ENCODE data around the gene CLSTN3. TPM values are rescaled to one million over a fixed set of nuclear protein-coding genes. Genes with fewer than 3 reads are reported as not detected.

Gene CLSTN3
- total RNA-seq, 1 donor from 2014 or later = 132 TPM

- peak; percentile 73 to 93 for DNase-seq (ENCODE audit: low spot score in 2 of 2)
- Histone ChIP-seq H3K4me3 (peak within 1 kb of the TSS; percentile 78 to 86), H3K27me3 (no peaks in the 10 kb centered on the region), H3K27ac (peak within 1 kb of the TSS; percentile 94 to 98), H3K36me3 (peaks cover 0 to 9% of the 10 kb centered on the region in 2 donors), H3K4me1 (peaks cover 0 to 11% of the 10 kb centered on the region in 2 donors), H3K9me3 (no peaks in the 10 kb centered on the region)
- intact Hi-C loops (cut with DNase I) = loop anchor here (10.0 kb wide), 1 partner anchor 125 kb away; the partner anchor contains the start of gene C1S
- TF ChIP-seq CTCF (IDR thresholded peaks at IDR 0.05) = no peak
Observed at GRCh38 chr12:7189398-7190267, 59.5 kb downstream of the CLSTN3 start, which contains the start of gene PEX5. Gene PEX5 (plus strand): TSS chr12:7189686. CDS start chr12:7190378, 692 bp downstream.

GRCh38 chr12:7190268-7191055, 60.3 kb downstream of the CLSTN3 start:
- Histone ChIP-seq H3K9me3 (no peaks in the 10 kb centered on the region), H3K27ac (peak overlapping the region; percentile 94 to 98), H3K4me3 (peak overlapping the region; percentile 78 to 86), H3K27me3 (no peaks in the 10 kb centered on the region), H3K4me1 (peaks cover 0 to 11% of the 10 kb centered on the region in 2 donors), H3K36me3 (peaks cover 0 to 11% of the 10 kb centered on the region in 2 donors)
- intact Hi-C loops (cut with DNase I) = no loop called here
- DNase-seq (ENCODE audit: low spot score in 2 of 2) = peak in 1 of 2 donors; percentile 70
- no peak for TF ChIP-seq CTCF (IDR thresholded peaks at IDR 0.05)

- Histone ChIP-seq H3K4me1 (peaks cover 0 to 6% of the 10 kb centered on the region in 2 donors), H3K27me3 (no peaks in the 10 kb centered on the region), H3K4me3 (no peak overlapping the region), H3K27ac (no peak overlapping the region), H3K36me3 (peaks cover 4 to 15% of the 10 kb centered on the region in 2 donors), H3K9me3 (no peaks in the 10 kb centered on the region)
- DNase-seq (ENCODE audit: low spot score in 2 of 2) = no peak
- intact Hi-C loops (cut with DNase I) = no loop called here
- TF ChIP-seq CTCF (IDR thresholded peaks at IDR 0.05) = no peak
Observed at GRCh38 chr12:7193674-7194073, 63.5 kb downstream of the CLSTN3 start.

- DNase-seq (ENCODE audit: low spot score in 2 of 2) = no peak
- Histone ChIP-seq H3K27ac (no peak overlapping the region), H3K9me3 (no peaks in the 10 kb centered on the region), H3K36me3 (peaks cover 19 to 35% of the 10 kb centered on the region in 2 donors), H3K4me3 (no peak overlapping the region), H3K4me1 (no peaks in the 10 kb centered on the region), H3K27me3 (no peaks in the 10 kb centered on the region)
- no peak for TF ChIP-seq CTCF (IDR thresholded peaks at IDR 0.05)
- intact Hi-C loops (cut with DNase I) = no loop called here
Observed at GRCh38 chr12:7197841-7198240, 67.7 kb downstream of the CLSTN3 start.

GRCh38 chr12:7203109-7203508, 72.9 kb downstream of the CLSTN3 start:
- TF ChIP-seq CTCF (IDR thresholded peaks at IDR 0.05) = no peak
- Histone ChIP-seq H3K9me3 (no peaks in the 10 kb centered on the region), H3K4me1 (no peaks in the 10 kb centered on the region), H3K36me3 (peaks cover 38 to 71% of the 10 kb centered on the region in 2 donors), H3K27ac (no peak overlapping the region), H3K4me3 (no peak overlapping the region), H3K27me3 (no peaks in the 10 kb centered on the region)
- intact Hi-C loops (cut with DNase I) = no loop called here
- no peak for DNase-seq (ENCODE audit: low spot score in 2 of 2)

Measured in ascending aorta (tissue), 2 donors.